Measurements from ENCODE around the gene ACYP2.
"Not testable (repeated sequence)": the region's sequence is repeated elsewhere in the genome, so short reads cannot be mapped to it uniquely, and the experiment has no call there.

Gene ACYP2

GRCh38 chr2:54085069-54085468 is 30.3 kb upstream of the ACYP2 start:
- DNase-seq (ENCODE audit: low spot score), result no peak
- H3K9me3 Mint-ChIP-seq, result no peaks in the 10 kb centered on the region
- no peaks in the 10 kb centered on the region for H3K27me3 Mint-ChIP-seq (ENCODE audit: low read depth)
- H3K36me3 Mint-ChIP-seq (ENCODE audit: low read depth), result no peaks in the 10 kb centered on the region
- peaks cover 6% of the 10 kb centered on the region for H3K4me1 Mint-ChIP-seq (ENCODE audit: low read depth)
- no peak overlapping the region for H3K4me3 Mint-ChIP-seq
- no peak overlapping the region for H3K27ac Mint-ChIP-seq

- Mint-ChIP-seq H3K36me3 (ENCODE audit: low read depth) (no peaks in the 10 kb centered on the region), H3K9me3 (no peaks in the 10 kb centered on the region), H3K4me3 (no peak overlapping the region), H3K27me3 (ENCODE audit: low read depth) (peaks cover 3% of the 10 kb centered on the region), H3K27ac (no peak overlapping the region), H3K4me1 (ENCODE audit: low read depth) (peaks cover 8% of the 10 kb centered on the region)
- DNase-seq (ENCODE audit: low spot score), result no peak
Observed at GRCh38 chr2:54086157-54086556, 29.3 kb upstream of the ACYP2 start.

- no peak for DNase-seq (ENCODE audit: low spot score)
- H3K9me3 Mint-ChIP-seq, result no peaks in the 10 kb centered on the region
- peaks cover 16% of the 10 kb centered on the region for H3K4me1 Mint-ChIP-seq (ENCODE audit: low read depth)
- no peak overlapping the region for H3K4me3 Mint-ChIP-seq
- no peaks in the 10 kb centered on the region for H3K36me3 Mint-ChIP-seq (ENCODE audit: low read depth)
- H3K27ac Mint-ChIP-seq, result no peak overlapping the region
- peaks cover 3% of the 10 kb centered on the region for H3K27me3 Mint-ChIP-seq (ENCODE audit: low read depth)
Observed at GRCh38 chr2:54088191-54088634, 27.2 kb upstream of the ACYP2 start.

GRCh38 chr2:54088719-54089118 is 26.7 kb upstream of the ACYP2 start:
- no peak for DNase-seq (ENCODE audit: low spot score)
- Mint-ChIP-seq H3K4me1 (ENCODE audit: low read depth) (peaks cover 19% of the 10 kb centered on the region), H3K36me3 (ENCODE audit: low read depth) (no peaks in the 10 kb centered on the region), H3K4me3 (no peak overlapping the region), H3K27me3 (ENCODE audit: low read depth) (peaks cover 3% of the 10 kb centered on the region), H3K9me3 (no peaks in the 10 kb centered on the region), H3K27ac (no peak overlapping the region)

- H3K4me1 Mint-ChIP-seq (ENCODE audit: low read depth), result peaks cover 22% of the 10 kb centered on the region
- no peak overlapping the region for H3K4me3 Mint-ChIP-seq
- peaks cover 3% of the 10 kb centered on the region for H3K27me3 Mint-ChIP-seq (ENCODE audit: low read depth)
- no peaks in the 10 kb centered on the region for H3K9me3 Mint-ChIP-seq
- H3K27ac Mint-ChIP-seq, result no peak overlapping the region
- H3K36me3 Mint-ChIP-seq (ENCODE audit: low read depth), result peaks cover 1% of the 10 kb centered on the region
- no peak for DNase-seq (ENCODE audit: low spot score)
Observed at GRCh38 chr2:54090521-54091117, 24.8 kb upstream of the ACYP2 start.

GRCh38 chr2:54092940-54093339 is 22.5 kb upstream of the ACYP2 start:
- no peaks in the 10 kb centered on the region for H3K9me3 Mint-ChIP-seq
- peaks cover 3% of the 10 kb centered on the region for H3K27me3 Mint-ChIP-seq (ENCODE audit: low read depth)
- peak overlapping the region; percentile 66 for H3K4me3 Mint-ChIP-seq
- peak overlapping the region; percentile 69 for H3K27ac Mint-ChIP-seq
- peaks cover 1% of the 10 kb centered on the region for H3K36me3 Mint-ChIP-seq (ENCODE audit: low read depth)
- DNase-seq (ENCODE audit: low spot score), result no peak
- H3K4me1 Mint-ChIP-seq (ENCODE audit: low read depth), result peaks cover 22% of the 10 kb centered on the region

GRCh38 chr2:54095406-54095805 is 20.0 kb upstream of the ACYP2 start:
- H3K9me3 Mint-ChIP-seq; H3K4me3 Mint-ChIP-seq; H3K27ac Mint-ChIP-seq; DNase-seq (ENCODE audit: low spot score); H3K36me3 Mint-ChIP-seq (ENCODE audit: low read depth): not testable (repeated sequence)
- Mint-ChIP-seq H3K4me1 (ENCODE audit: low read depth) (peaks cover 26% of the 10 kb centered on the region), H3K27me3 (ENCODE audit: low read depth) (peaks cover 18% of the 10 kb centered on the region)

GRCh38 chr2:54096141-54096540 is 19.3 kb upstream of the ACYP2 start:
- peaks cover 24% of the 10 kb centered on the region for H3K4me1 Mint-ChIP-seq (ENCODE audit: low read depth)
- H3K36me3 Mint-ChIP-seq (ENCODE audit: low read depth), result not testable (repeated sequence)

GRCh38 chr2:54097124-54097523 is 18.3 kb upstream of the ACYP2 start:
- H3K27ac Mint-ChIP-seq, result no peak overlapping the region
- no peak for DNase-seq (ENCODE audit: low spot score)
- no peak overlapping the region for H3K4me3 Mint-ChIP-seq
- peaks cover 20% of the 10 kb centered on the region for H3K4me1 Mint-ChIP-seq (ENCODE audit: low read depth)
- H3K9me3 Mint-ChIP-seq, result no peaks in the 10 kb centered on the region
- peaks cover 15% of the 10 kb centered on the region for H3K27me3 Mint-ChIP-seq (ENCODE audit: low read depth)
- peaks cover 1% of the 10 kb centered on the region for H3K36me3 Mint-ChIP-seq (ENCODE audit: low read depth)

More at GRCh38 chr2:54096141-54096540, 19.3 kb upstream of the ACYP2 start:
- H3K9me3 Mint-ChIP-seq; H3K27ac Mint-ChIP-seq; H3K4me3 Mint-ChIP-seq; DNase-seq (ENCODE audit: low spot score): not testable (repeated sequence)
- H3K27me3 Mint-ChIP-seq (ENCODE audit: low read depth), result peaks cover 15% of the 10 kb centered on the region

- no peaks in the 10 kb centered on the region for H3K36me3 Mint-ChIP-seq (ENCODE audit: low read depth)
- H3K27ac Mint-ChIP-seq, result no peak overlapping the region
- H3K4me1 Mint-ChIP-seq (ENCODE audit: low read depth), result peaks cover 10% of the 10 kb centered on the region
- no peak for DNase-seq (ENCODE audit: low spot score)
- H3K9me3 Mint-ChIP-seq, result no peaks in the 10 kb centered on the region
- H3K27me3 Mint-ChIP-seq (ENCODE audit: low read depth), result peaks cover 15% of the 10 kb centered on the region
- no peak overlapping the region for H3K4me3 Mint-ChIP-seq
Observed at GRCh38 chr2:54099370-54099769, 16.0 kb upstream of the ACYP2 start.

- Mint-ChIP-seq H3K27ac (no peak overlapping the region), H3K4me3 (no peak overlapping the region), H3K9me3 (no peaks in the 10 kb centered on the region), H3K27me3 (ENCODE audit: low read depth) (peaks cover 15% of the 10 kb centered on the region), H3K36me3 (ENCODE audit: low read depth) (no peaks in the 10 kb centered on the region), H3K4me1 (ENCODE audit: low read depth) (peaks cover 10% of the 10 kb centered on the region)
- DNase-seq (ENCODE audit: low spot score), result no peak
Observed at GRCh38 chr2:54099829-54100585, 15.4 kb upstream of the ACYP2 start.

GRCh38 chr2:54100772-54101171 is 14.6 kb upstream of the ACYP2 start:
- no peak overlapping the region for H3K4me3 Mint-ChIP-seq
- H3K27ac Mint-ChIP-seq, result no peak overlapping the region
- H3K36me3 Mint-ChIP-seq (ENCODE audit: low read depth), result no peaks in the 10 kb centered on the region
- peaks cover 15% of the 10 kb centered on the region for H3K27me3 Mint-ChIP-seq (ENCODE audit: low read depth)
- H3K9me3 Mint-ChIP-seq, result no peaks in the 10 kb centered on the region
- no peak for DNase-seq (ENCODE audit: low spot score)
- H3K4me1 Mint-ChIP-seq (ENCODE audit: low read depth), result peaks cover 10% of the 10 kb centered on the region

GRCh38 chr2:54103454-54104314 is 11.7 kb upstream of the ACYP2 start:
- no peaks in the 10 kb centered on the region for H3K9me3 Mint-ChIP-seq
- H3K4me1 Mint-ChIP-seq (ENCODE audit: low read depth), result peaks cover 14% of the 10 kb centered on the region
- no peak overlapping the region for H3K4me3 Mint-ChIP-seq
- H3K36me3 Mint-ChIP-seq (ENCODE audit: low read depth), result no peaks in the 10 kb centered on the region
- no peak overlapping the region for H3K27ac Mint-ChIP-seq
- peak; percentile 11 for DNase-seq (ENCODE audit: low spot score)
- H3K27me3 Mint-ChIP-seq (ENCODE audit: low read depth), result peaks cover 16% of the 10 kb centered on the region

All from T-helper 2 cell treated with Interferon-gamma antibody and Interleukin-4, amounts not matched to agents 5 μg/mL and 100 μg/mL, for 36 hours (primary cell).